Hepatocyte (in vitro differentiated cells): Measurements from ENCODE around the gene MND1.

Experiments used
- EZH2 ChIP-seq: fragments of 200-600 bp; sonication (generic); IDR thresholded peaks from 2 replicates; pipeline ENCODE4 v1.6.1; 2016; ENCODE audit warnings: antibody characterized with exemption, mild to moderate bottlenecking, borderline replicate concordance
- EZH2phosphoT487 ChIP-seq: fragments of 200-600 bp; sonication (generic); IDR thresholded peaks from one replicate; pipeline ENCODE4 v1.6.1; 2018; ENCODE audit warnings: antibody characterized with exemption, mild to moderate bottlenecking, low read depth, moderate library complexity; ENCODE audit not compliant: unreplicated experiment, severe bottlenecking
- TF ChIP-seq, protein P1 (sequence below): fragments of 200-600 bp; sonication (generic); IDR thresholded peaks from 2 replicates; pipeline ENCODE4 v1.5.1; 2016; ENCODE audit warnings: antibody characterized with exemption, mild to moderate bottlenecking; ENCODE audit not compliant: poor library complexity

DNA sequence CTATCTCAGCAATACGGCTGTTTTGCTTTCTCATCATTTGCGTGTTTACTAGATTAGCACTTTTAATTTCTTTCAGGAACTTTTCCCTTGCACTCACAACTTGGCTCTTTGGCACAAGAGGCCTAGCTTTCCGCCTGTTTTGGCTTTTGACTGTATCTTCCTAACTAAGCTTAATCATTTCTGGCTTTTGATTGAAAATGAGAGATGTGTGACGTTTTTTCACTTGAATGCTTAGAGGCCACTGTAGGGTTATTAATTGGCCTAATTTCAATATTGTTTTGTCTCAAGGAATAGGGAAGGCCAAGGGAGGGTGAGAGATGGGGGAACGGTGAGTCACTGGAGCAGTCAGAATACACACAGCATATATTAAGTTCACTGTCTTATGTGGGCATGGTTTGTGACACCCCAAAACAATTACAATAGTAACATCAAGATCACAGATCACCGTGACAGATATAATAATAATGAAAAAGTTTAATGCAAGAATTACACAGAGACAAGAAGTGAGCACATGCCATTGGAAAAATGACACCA is 27.3 kb downstream of the MND1 start:
- TF ChIP-seq, protein P1, sequence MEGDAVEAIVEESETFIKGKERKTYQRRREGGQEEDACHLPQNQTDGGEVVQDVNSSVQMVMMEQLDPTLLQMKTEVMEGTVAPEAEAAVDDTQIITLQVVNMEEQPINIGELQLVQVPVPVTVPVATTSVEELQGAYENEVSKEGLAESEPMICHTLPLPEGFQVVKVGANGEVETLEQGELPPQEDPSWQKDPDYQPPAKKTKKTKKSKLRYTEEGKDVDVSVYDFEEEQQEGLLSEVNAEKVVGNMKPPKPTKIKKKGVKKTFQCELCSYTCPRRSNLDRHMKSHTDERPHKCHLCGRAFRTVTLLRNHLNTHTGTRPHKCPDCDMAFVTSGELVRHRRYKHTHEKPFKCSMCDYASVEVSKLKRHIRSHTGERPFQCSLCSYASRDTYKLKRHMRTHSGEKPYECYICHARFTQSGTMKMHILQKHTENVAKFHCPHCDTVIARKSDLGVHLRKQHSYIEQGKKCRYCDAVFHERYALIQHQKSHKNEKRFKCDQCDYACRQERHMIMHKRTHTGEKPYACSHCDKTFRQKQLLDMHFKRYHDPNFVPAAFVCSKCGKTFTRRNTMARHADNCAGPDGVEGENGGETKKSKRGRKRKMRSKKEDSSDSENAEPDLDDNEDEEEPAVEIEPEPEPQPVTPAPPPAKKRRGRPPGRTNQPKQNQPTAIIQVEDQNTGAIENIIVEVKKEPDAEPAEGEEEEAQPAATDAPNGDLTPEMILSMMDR, result no peak
- TF ChIP-seq EZH2 (no peak), EZH2phosphoT487 (no peak)
